Measurements from ENCODE around the gene BNC2.

GRCh38 chr9:16396389-16396788, 474.1 kb downstream of the BNC2 start:
- TF ChIP-seq CTCF (IDR thresholded peaks at IDR 0.05; ENCODE audit: low read length), result no peak
- no peak for TF ChIP-seq EZH2 (IDR thresholded peaks at IDR 0.05; ENCODE audit: borderline replicate concordance, low read length)
